Measurements from ENCODE around the gene MCU.

GRCh38 chr10:72653383-72654096, 38.4 kb upstream of the MCU start:
- TF ChIP-seq POLR2A (IDR thresholded peaks at IDR 0.05; ENCODE audit: low read depth) (no peak), CTCF (IDR thresholded peaks at IDR 0.05) (no peak), POLR2AphosphoS5 (IDR thresholded peaks at IDR 0.05) (no peak)
